Panc1 (cell line): ENCODE measurements around the gene ZBED4.

Experiments
- CTCF ChIP-seq: fragments of 450-650 bp; IDR thresholded peaks from 2 replicates; pipeline ENCODE4 v1.5.1; 2017; ENCODE audit warnings: mild to moderate bottlenecking
- POLR2AphosphoS5 ChIP-seq: IDR thresholded peaks from 2 replicates; pipeline ENCODE4 v1.6.1; 2012; ENCODE audit warnings: mild to moderate bottlenecking, low read depth, low read length, moderate library complexity
- REST ChIP-seq, 2 experiments: IDR thresholded peaks; 2 replicates each; pipeline ENCODE4 v1.6.1; 2011 to 2012; ENCODE audit warnings: low read depth in 2 of 2, control low read depth in 1 of 2, low read length in 1 of 2, mild to moderate bottlenecking in 1 of 2, moderate library complexity in 1 of 2; ENCODE audit not compliant: insufficient read depth in 1 of 2
- TCF7L2 ChIP-seq: IDR thresholded peaks from 2 replicates; pipeline ENCODE4 v1.6.1; 2011; ENCODE audit warnings: mild to moderate bottlenecking, low read depth, low read length, inconsistent platforms

- TF ChIP-seq CTCF (no peak), POLR2AphosphoS5 (no peak), TCF7L2 (no peak), REST (IDR thresholded peaks at IDR 0.05; ENCODE audit: insufficient read depth in 1 of 2, low read depth in 2 of 2, low read length in 1 of 2) (no peak)
Measured at GRCh38 chr22:49899530-49899929, 45.9 kb downstream of the ZBED4 start.
